SK-N-SH (cell line): Measurements from ENCODE around the gene LIMS1. TPM values are rescaled to one million over a fixed set of nuclear protein-coding genes. Genes with fewer than 3 reads are reported as not detected.

Source experiments
- CTCF ChIA-PET: fragments of 300-600, 350-600 bp; formaldehyde crosslinking; extraction: SDS; loops from one replicate; lab custom pipeline; 2021; lab: Yijun Ruan, JAX
- POLR2A ChIA-PET: fragments of 350-600 bp; sonication (Branson Sonifier 250); formaldehyde crosslinking; extraction: SDS; loops from one replicate; lab custom pipeline; 2020; ENCODE audit warnings: antibody characterized with exemption, inconsistent platforms; lab: Yijun Ruan, JAX
- DNase-seq: peaks from one replicate; pipeline ENCODE4 v3.0.0; 2012
- H2AFZ ChIP-seq: fragments of 200-600 bp; sonication (generic); 2 replicates; pipeline ENCODE4 v1.8.1; 2016; ENCODE audit warnings: antibody characterized with exemption, mild to moderate bottlenecking, low read depth
- H3F3A ChIP-seq: fragments of 200-600 bp; sonication (generic); replicated peaks from 2 replicates; pipeline ENCODE3; 2016; ENCODE audit warnings: antibody characterized with exemption, mild to moderate bottlenecking; ENCODE audit not compliant: insufficient read depth
- H3K27ac ChIP-seq, 2 experiments: fragments of 200-500 bp in 1 of 2; fragments of 200-600 bp in 1 of 2; sonication (Bioruptor generic) in 1 of 2; sonication (generic), shearing (Covaris generic) in 1 of 2; 2 replicates each; pipeline versions ENCODE4 v1.5.1 to v1.6.1; 2014 to 2016; ENCODE audit warnings: low read depth in 2 of 2, inconsistent platforms in 1 of 2, low read length in 1 of 2, mild to moderate bottlenecking in 1 of 2, mixed read lengths in 1 of 2
- H3K27me3 ChIP-seq: fragments of 200-600 bp; sonication (generic), shearing (Covaris generic); 2 replicates; pipeline ENCODE4 v1.6.1; 2016; ENCODE audit warnings: mixed run types; ENCODE audit not compliant: insufficient read depth
- H3K36me3 ChIP-seq, 2 experiments: fragments of 200-500 bp in 1 of 2; fragments of 200-600 bp in 1 of 2; sonication (Bioruptor generic) in 1 of 2; sonication (generic) in 1 of 2; replicated peaks in 1 of 2; 2 replicates each; pipeline versions ENCODE3 to v1.5.1; 2014 to 2016; ENCODE audit warnings: low read length in 1 of 2, mild to moderate bottlenecking in 1 of 2; ENCODE audit not compliant: insufficient read depth in 2 of 2, control insufficient read depth in 1 of 2
- H3K4me1 ChIP-seq, 2 experiments: fragments of 200-500 bp in 1 of 2; fragments of 200-600 bp in 1 of 2; sonication (Bioruptor generic) in 1 of 2; sonication (generic), shearing (Covaris generic) in 1 of 2; 2 replicates each; pipeline versions ENCODE4 v1.5.1 to v1.6.1; 2014 to 2016; ENCODE audit warnings: low read depth in 1 of 2, low read length in 1 of 2, mixed run types in 1 of 2; ENCODE audit not compliant: insufficient read depth in 2 of 2, control insufficient read depth in 1 of 2
- H3K4me2 ChIP-seq: fragments of 200-600 bp; sonication (generic), shearing (Covaris generic); 2 replicates; pipeline ENCODE4 v1.6.1; 2017; ENCODE audit warnings: mixed run types
- H3K4me3 ChIP-seq, 2 experiments: fragments of 200-500 bp in 1 of 2; fragments of 200-600 bp in 1 of 2; sonication (Bioruptor generic) in 1 of 2; sonication (generic), shearing (Covaris generic) in 1 of 2; 2 replicates each; pipeline versions ENCODE4 v1.5.1 to v1.8.1; 2014 to 2016; ENCODE audit warnings: low read depth in 2 of 2, inconsistent platforms in 1 of 2, low read length in 1 of 2, mild to moderate bottlenecking in 1 of 2, mixed read lengths in 1 of 2, moderate library complexity in 1 of 2
- H3K79me2 ChIP-seq: fragments of 200-600 bp; sonication (generic); 2 replicates; pipeline ENCODE4 v1.8.1; 2017; ENCODE audit warnings: mild to moderate bottlenecking; ENCODE audit not compliant: insufficient read depth
- H3K9ac ChIP-seq: fragments of 200-600 bp; sonication (generic); 2 replicates; pipeline ENCODE4 v1.6.1; 2017; ENCODE audit warnings: mixed run types
- H3K9me2 ChIP-seq: fragments of 200-600 bp; sonication (generic); 2 replicates; pipeline ENCODE4 v1.6.1; 2017; ENCODE audit warnings: mixed run types
- H3K9me3 ChIP-seq: fragments of 200-600 bp; sonication (generic); 2 replicates; pipeline ENCODE4 v1.6.1; 2017; ENCODE audit warnings: mixed run types, mild to moderate bottlenecking, moderate library complexity
- H4K20me1 ChIP-seq: fragments of 200-600 bp; sonication (generic); 2 replicates; pipeline ENCODE4 v1.6.1; 2017; ENCODE audit warnings: mild to moderate bottlenecking, mixed run types; ENCODE audit not compliant: insufficient read depth
- CHD2 ChIP-seq: fragments of 150-350 bp; IDR thresholded peaks from 2 replicates; pipeline ENCODE4 v1.6.1; 2018; ENCODE audit warnings: low read length; ENCODE audit not compliant: partially characterized antibody
- CTCF ChIP-seq: fragments of 200-600 bp; sonication (generic); IDR thresholded peaks from 2 replicates; pipeline ENCODE4 v1.6.1; 2017; ENCODE audit warnings: antibody characterized with exemption, mild to moderate bottlenecking, moderate library complexity
- EZH2phosphoT487 ChIP-seq: fragments of 200-600 bp; sonication (generic); IDR thresholded peaks from 2 replicates; pipeline ENCODE4 v1.6.1; 2017; ENCODE audit warnings: low read depth, mixed run types, mild to moderate bottlenecking, antibody characterized with exemption, moderate library complexity, borderline replicate concordance
- FOSL2 ChIP-seq: IDR thresholded peaks from 2 replicates; pipeline ENCODE4 v1.4.0; 2012; ENCODE audit warnings: low read depth, mild to moderate bottlenecking, moderate library complexity, borderline replicate concordance
- FOXJ3 ChIP-seq: sonication (generic); formaldehyde crosslinking; IDR thresholded peaks from 2 replicates; pipeline ENCODE4 v1.5.1; 2020; ENCODE audit warnings: mild to moderate bottlenecking, missing genetic modification reagents
- GABPA ChIP-seq: IDR thresholded peaks from 2 replicates; pipeline ENCODE4 v1.4.0; 2012; ENCODE audit warnings: low read depth, mild to moderate bottlenecking
- GATA2 ChIP-seq: sonication (generic); formaldehyde crosslinking; IDR thresholded peaks from 2 replicates; pipeline ENCODE4 v1.5.0; 2020; ENCODE audit warnings: mild to moderate bottlenecking, missing genetic modification reagents
- MEF2A ChIP-seq: IDR thresholded peaks from 2 replicates; pipeline ENCODE4 v1.4.0; 2012; ENCODE audit warnings: low read depth, borderline replicate concordance
- MXI1 ChIP-seq: IDR thresholded peaks from 2 replicates; pipeline ENCODE4 v1.6.1; 2012; ENCODE audit warnings: mild to moderate bottlenecking, low read depth, low read length, improper control_type of control experiment
- NFIC ChIP-seq: IDR thresholded peaks from 2 replicates; pipeline ENCODE4 v1.4.0; 2012; ENCODE audit warnings: borderline replicate concordance
- POLR2AphosphoS5 ChIP-seq: IDR thresholded peaks from 2 replicates; pipeline ENCODE4 v1.6.1; 2012; ENCODE audit warnings: low read depth, low read length
- RAD21 ChIP-seq: IDR thresholded peaks from 2 replicates; pipeline ENCODE4 v1.6.1; 2012; ENCODE audit warnings: mild to moderate bottlenecking, low read length
- RCOR1 ChIP-seq: fragments of 150-350 bp; IDR thresholded peaks from 2 replicates; pipeline ENCODE4 v1.6.1; 2017; ENCODE audit warnings: antibody characterized with exemption, low read length
- REST ChIP-seq: IDR thresholded peaks from 2 replicates; pipeline ENCODE4 v1.6.1; 2012; ENCODE audit warnings: mild to moderate bottlenecking, low read depth, low read length, moderate library complexity
- RFX5 ChIP-seq: IDR thresholded peaks from 2 replicates; pipeline ENCODE4 v1.6.1; 2012; ENCODE audit warnings: mild to moderate bottlenecking, improper control_type of control experiment, low read length
- TEAD4 ChIP-seq: IDR thresholded peaks from 2 replicates; pipeline ENCODE4 v1.4.0; 2012; ENCODE audit warnings: mild to moderate bottlenecking, borderline replicate concordance; ENCODE audit not compliant: insufficient read depth
- USF2 ChIP-seq: fragments of 150-350 bp; IDR thresholded peaks from 2 replicates; pipeline ENCODE4 v1.6.1; 2017; ENCODE audit warnings: antibody characterized with exemption, low read length, low read depth, borderline replicate concordance
- YY1 ChIP-seq: IDR thresholded peaks from 2 replicates; pipeline ENCODE4 v1.4.0; 2012; ENCODE audit warnings: low read depth, mild to moderate bottlenecking
- WGBS: methylation state at CpG from one replicate; pipeline ENCODE4 v1.1.6; 2017; ENCODE audit warnings: low lambda C conversion rate; 5-methylcytosine and 5-hydroxymethylcytosine counted together
- polyA plus RNA-seq, 3 experiments: library from polyadenylated mRNA; depleted of rRNA; stranded (reverse); fragments of >200 nt; gene quantifications; 2 replicates each; pipeline ENCODE4 v1.2.3, GENCODE V29; 2012
- TF ChIP-seq, protein P1 (sequence below): IDR thresholded peaks from 2 replicates; pipeline ENCODE4 v1.4.0; 2012; ENCODE audit warnings: low read depth
- TF ChIP-seq, protein P2 (sequence below): fragments of 150-350 bp; IDR thresholded peaks from 2 replicates; pipeline ENCODE4 v1.6.1; 2016; ENCODE audit warnings: mild to moderate bottlenecking, low read depth, low read length

LIMS1 gene
- polyA plus RNA-seq, 1 of the 3 experiments (the other 2 are of a cell fraction) = 123 TPM

GRCh38 chr2:108579623-108580022, 45.4 kb downstream of the LIMS1 start:
- peaks cover 7% of the 10 kb centered on the region for H3F3A ChIP-seq
- 86% methylated on average over 6 of the region's 6 CpGs for WGBS
- peaks cover 14% of the 10 kb centered on the region for H4K20me1 ChIP-seq
- H3K4me2 ChIP-seq = no peak overlapping the region
- peaks cover 100% of the 10 kb centered on the region for H3K79me2 ChIP-seq
- no peak overlapping the region for H3K27ac ChIP-seq
- ChIA-PET CTCF (interaction anchor here (0.6 to 1.2 kb wide), 2 partner anchors 8 to 396 kb away, joined by 3 read pairs; no protein-coding TSS in a partner anchor), POLR2A (no interaction called here)
- no peaks in the 10 kb centered on the region for H3K36me3 ChIP-seq
- no peak for TF ChIP-seq GATA2
- TF ChIP-seq CHD2 = no peak
- H2AFZ ChIP-seq = no peak overlapping the region
- H3K9ac ChIP-seq = no peak overlapping the region
- no peaks in the 10 kb centered on the region for H3K9me3 ChIP-seq
- DNase-seq = no peak
- H3K4me3 ChIP-seq = no peak overlapping the region
- peaks cover 0 to 6% of the 10 kb centered on the region in 2 experiments; a peak in 2 of 4 replicates for H3K4me1 ChIP-seq
- H3K27me3 ChIP-seq = no peaks in the 10 kb centered on the region
- H3K9me2 ChIP-seq = no peaks in the 10 kb centered on the region

GRCh38 chr2:108580050-108580449, 45.8 kb downstream of the LIMS1 start:
- Histone ChIP-seq H3K36me3 (no peaks in the 10 kb centered on the region), H3K4me2 (no peak overlapping the region), H3K79me2 (peaks cover 100% of the 10 kb centered on the region), H3K9me3 (no peaks in the 10 kb centered on the region), H3K27me3 (no peaks in the 10 kb centered on the region), H3K27ac (no peak overlapping the region), H3K4me1 (peaks cover 0 to 2% of the 10 kb centered on the region in 2 experiments; a peak in 2 of 4 replicates), H4K20me1 (peaks cover 10% of the 10 kb centered on the region), H2AFZ (no peak overlapping the region), H3K4me3 (no peak overlapping the region), H3F3A (peaks cover 7% of the 10 kb centered on the region), H3K9ac (no peak overlapping the region), H3K9me2 (no peaks in the 10 kb centered on the region)
- 100% methylated on average over 1 of the region's 1 CpG for WGBS
- CTCF ChIA-PET = interaction anchor here (0.6 to 1.2 kb wide), 2 partner anchors 8 to 396 kb away, joined by 3 read pairs; no protein-coding TSS in a partner anchor
- TF ChIP-seq MEF2A (no peak), POLR2AphosphoS5 (no peak), GATA2 (no peak), FOSL2 (no peak), NFIC (no peak), TEAD4 (no peak), YY1 (no peak), GABPA (no peak), RAD21 (no peak), FOXJ3 (CRISPR knock-in tag) (no peak), CTCF (no peak), REST (no peak), RCOR1 (no peak), USF2 (no peak), EZH2phosphoT487 (no peak), MXI1 (no peak), RFX5 (no peak)
- TF ChIP-seq, protein P1, sequence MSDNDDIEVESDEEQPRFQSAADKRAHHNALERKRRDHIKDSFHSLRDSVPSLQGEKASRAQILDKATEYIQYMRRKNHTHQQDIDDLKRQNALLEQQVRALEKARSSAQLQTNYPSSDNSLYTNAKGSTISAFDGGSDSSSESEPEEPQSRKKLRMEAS = no peak
- TF ChIP-seq, protein P2, sequence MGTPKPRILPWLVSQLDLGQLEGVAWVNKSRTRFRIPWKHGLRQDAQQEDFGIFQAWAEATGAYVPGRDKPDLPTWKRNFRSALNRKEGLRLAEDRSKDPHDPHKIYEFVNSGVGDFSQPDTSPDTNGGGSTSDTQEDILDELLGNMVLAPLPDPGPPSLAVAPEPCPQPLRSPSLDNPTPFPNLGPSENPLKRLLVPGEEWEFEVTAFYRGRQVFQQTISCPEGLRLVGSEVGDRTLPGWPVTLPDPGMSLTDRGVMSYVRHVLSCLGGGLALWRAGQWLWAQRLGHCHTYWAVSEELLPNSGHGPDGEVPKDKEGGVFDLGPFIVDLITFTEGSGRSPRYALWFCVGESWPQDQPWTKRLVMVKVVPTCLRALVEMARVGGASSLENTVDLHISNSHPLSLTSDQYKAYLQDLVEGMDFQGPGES = no peak
- POLR2A ChIA-PET = no interaction called here
- no peak for DNase-seq
